GM18505 (cell line): ENCODE data around the gene DNMT3A.

Experiments used
- ATAC-seq: cut with Tn5 transposase; IDR thresholded peaks from one replicate; pipeline ENCODE4 v1.9.1; 2021; ENCODE audit not compliant: unreplicated experiment
- POLR2A ChIP-seq: IDR thresholded peaks from 4 replicates; pipeline ENCODE4 v1.6.1; 2011; ENCODE audit warnings: borderline replicate concordance; ENCODE audit not compliant: insufficient read depth, insufficient read length; ENCODE audit errors: extremely low read depth

The DNMT3A gene

DNA sequence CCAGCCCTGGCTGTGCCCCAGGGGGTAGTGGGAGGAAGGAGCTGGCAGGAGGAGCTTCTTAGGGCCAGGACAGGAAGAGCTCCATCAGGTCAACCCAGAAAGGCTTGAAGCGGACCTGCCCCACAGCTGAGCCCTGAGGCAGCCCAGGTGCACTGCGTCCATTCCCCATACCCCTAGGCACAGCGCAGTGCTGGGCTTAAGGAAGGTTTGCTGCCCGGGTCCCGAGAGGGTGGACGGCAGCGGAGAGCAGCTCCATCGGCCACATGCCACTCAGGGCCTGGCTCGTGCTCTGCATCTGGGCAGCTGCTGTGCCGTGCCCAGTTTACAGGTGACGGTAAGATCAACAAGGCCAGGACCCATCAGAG is 26.4 kb downstream of the DNMT3A start:
- TF ChIP-seq POLR2A, result no peak
- no peak for ATAC-seq

DNA sequence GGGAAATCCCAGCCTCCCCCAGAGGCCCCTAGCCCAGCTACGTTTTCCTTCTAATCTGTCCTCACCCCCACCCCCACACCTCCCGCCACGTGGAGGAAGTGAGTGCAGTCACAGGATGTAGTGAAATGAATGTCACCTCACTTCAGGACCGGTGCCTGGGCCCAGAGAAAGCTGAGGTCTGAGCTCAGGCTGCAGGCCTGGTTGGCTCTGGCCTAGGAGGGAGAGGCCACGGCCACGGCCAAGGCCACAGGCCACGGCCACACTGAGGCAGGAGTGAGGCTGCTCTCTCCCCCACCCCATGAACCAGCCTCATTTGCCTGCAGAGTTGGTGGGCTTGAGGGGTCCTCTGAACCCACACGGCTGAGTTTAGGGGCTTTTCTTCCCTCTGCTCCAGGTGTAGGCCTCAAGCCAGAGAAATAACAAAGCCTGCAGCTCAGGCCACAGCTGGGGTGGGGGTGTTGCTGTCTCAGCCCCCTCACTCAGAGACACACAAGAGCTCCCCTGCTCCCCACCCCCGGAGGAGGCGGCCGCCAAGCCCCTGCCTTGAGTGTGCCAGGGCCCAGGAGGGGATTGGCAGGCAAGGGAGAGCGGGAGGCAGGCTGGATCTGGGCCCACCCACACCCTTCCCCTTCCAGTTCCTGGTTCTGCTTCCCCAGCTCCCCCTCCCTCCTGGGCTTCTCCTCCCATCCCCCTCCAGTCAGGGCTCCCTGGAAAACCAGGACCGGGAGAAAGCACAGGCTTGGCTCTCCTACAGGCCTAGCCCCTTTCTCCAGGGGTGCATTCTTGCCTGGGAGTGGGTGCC is 27.0 kb downstream of the DNMT3A start:
- peak; percentile 70 for ATAC-seq
- peak; percentile 71 for TF ChIP-seq POLR2A

DNA sequence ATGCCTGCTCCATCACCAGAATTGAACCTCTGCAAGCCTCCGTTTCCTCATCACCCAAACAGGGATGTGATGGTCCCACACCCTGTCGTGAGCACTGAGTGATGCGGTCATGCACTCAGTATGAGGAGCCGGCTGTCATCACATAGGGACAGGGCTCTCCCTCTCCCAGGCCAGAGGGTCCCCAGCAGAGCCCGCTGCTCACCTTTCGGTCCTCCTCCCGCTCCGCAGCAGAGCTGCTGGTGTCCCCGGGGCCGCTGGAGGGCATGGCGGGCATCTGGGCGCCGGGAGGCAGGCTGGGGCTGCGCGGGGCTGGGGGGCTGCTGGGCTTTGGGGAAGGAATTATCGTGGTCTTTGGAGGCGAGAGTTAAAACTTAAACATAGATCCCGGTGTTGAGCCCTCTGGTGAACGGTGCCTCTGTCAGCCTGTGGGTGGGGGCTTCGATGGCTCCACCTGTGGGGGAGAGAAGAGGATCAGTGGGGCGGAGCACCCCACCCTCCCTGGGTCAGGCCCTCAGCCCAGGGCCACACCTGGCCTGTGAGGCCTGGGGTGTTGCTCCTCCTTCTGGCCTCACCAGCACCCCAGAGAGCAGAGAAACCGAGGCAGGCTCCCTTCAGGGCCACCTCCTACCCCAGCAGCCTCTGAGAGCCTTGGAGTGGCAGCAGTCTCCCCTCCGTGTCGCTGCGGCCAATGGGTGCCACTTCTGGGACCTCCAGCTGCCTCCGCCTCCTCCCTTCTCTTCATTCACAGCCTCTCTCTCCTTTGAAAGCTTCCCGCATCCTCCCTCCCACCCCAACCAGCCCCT is 27.8 kb downstream of the DNMT3A start:
- ATAC-seq, result no peak
- no peak for TF ChIP-seq POLR2A

DNA sequence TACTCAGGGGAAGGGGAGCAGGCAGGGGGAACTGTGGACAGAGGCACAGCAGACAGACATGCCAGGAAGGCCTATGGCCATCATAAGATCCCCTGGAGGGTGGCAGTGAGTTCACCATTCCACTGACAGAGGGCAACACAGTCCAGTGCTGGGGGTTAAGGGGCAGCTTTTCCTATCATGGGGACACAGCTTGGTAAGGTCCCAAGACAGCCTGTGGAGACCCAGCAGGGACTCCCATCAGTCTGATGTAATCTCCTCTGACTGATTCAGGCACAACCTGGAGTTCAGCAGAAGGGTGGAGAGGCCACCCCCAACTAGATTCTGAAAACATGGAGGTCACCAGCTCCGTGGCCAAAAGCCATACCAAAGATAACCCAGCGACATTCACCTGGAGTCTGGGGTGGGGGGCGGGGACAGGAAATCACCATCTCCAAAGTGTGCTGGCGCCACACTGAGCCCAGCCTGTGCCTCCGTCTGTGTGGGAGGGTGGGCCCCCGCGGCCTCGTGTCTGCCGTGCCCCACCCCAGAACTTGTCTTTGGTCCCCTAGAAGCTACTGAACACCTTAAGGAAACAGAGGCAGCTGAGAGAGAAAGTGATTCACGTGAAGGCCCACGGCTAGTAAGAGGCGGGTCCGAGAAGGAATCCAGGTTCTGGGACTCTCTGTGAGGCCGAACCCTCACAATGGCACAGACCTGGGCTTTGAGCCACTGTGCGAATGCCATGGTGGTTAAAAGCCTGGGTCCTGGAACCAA is 28.6 kb downstream of the DNMT3A start:
- no peak for TF ChIP-seq POLR2A
- no peak for ATAC-seq

DNA sequence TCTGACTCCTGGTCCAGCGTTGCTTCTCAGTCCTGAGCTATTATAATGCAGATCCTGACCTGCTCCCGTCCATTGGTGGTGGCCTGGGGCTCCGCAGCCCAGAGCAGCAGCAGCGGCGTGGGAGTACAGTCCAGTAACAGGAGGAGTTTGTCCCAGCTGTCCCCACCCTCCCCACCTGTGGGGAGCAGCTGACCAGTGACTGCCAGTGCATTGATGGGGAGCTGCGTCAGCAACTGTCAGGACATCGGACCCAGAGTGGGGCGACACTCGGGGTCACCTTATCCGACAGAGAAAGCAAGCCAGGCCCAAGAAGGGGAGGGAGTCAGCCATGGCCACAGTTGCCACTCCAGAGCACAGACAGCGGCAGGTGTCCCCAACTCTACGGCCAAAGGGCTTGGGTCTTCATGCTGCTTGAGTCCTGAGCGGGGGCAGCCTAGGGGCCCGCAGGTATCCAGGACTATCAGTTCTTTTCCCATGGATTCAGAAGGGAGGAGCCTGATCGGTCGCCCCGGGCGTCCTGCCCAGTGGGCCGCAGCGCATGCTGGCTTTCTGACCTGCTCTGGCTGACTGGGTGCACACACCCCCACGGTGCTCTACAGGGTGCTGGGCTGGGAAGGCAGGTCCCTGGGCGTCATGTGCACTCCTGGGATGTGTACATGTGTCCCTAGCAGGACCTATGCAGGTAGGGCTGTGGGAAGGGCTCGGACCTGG is 29.7 kb downstream of the DNMT3A start:
- TF ChIP-seq POLR2A, result no peak
- ATAC-seq, result no peak

GRCh38 chr2:25310965-25311864 is 30.5 kb downstream of the DNMT3A start:
- TF ChIP-seq POLR2A, result no peak
- no peak for ATAC-seq

GRCh38 chr2:25310709-25310964 is 31.1 kb downstream of the DNMT3A start:
- ATAC-seq, result no peak
- no peak for TF ChIP-seq POLR2A

GRCh38 chr2:25309402-25309801 is 32.3 kb downstream of the DNMT3A start:
- no peak for ATAC-seq
- no peak for TF ChIP-seq POLR2A

DNA sequence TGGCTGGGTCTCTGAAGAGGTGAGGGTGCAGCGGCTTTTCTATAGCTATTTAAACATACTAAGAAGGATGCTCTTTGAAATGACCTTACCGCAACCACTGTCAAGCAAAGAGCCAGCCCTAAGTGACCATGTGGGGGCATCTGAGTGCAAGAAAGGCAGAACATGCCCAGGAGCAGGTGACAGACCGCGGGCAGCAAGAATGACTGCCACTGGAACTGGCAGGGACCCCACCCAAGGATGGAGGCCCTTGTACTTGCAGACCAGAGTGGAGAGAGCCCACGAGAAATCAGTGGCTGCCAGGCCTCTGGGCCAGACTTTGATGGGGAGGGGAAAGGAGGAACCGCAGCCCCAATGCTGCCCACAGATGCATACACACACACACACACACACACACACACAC is 33.1 kb downstream of the DNMT3A start:
- ATAC-seq, result no peak
- no peak for TF ChIP-seq POLR2A

- TF ChIP-seq POLR2A, result no peak
- no peak for ATAC-seq
These were observed 33.7 kb downstream of the DNMT3A start for GRCh38 chr2:25307949-25308557.

DNA sequence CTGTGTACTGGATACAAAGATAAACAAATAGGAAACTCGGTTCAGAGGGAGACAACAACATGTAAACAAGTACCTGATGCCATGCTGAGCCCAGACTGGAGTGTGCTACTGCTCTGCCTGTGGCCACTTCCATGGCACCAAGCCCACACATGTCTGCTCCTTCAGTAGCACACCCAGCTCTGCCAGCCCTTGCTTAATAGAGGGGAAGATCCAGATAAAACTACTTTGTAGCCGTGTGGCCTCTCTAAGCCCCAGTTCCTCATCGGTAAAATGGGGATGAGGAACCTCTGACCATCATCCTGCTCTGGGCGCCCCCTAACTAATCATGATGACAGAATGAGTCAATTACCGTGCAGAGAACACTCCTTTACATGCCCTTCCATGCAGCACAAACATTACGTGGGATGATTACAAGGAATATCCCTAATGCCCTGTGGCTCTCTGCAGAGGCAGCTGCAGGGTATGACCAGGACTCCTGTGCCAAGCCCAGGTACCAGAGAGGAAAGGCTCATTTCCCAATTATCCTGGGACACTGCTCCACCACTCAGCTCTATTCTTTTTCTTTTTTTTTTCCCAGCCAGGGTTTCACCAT is 34.9 kb downstream of the DNMT3A start:
- no peak for TF ChIP-seq POLR2A
- no peak for ATAC-seq
